ENCODE results near the gene PPARD. TPM values are rescaled to one million over a fixed set of nuclear protein-coding genes. Genes with fewer than 3 reads are reported as not detected.

PPARD gene
- polyA plus RNA-seq, 2 of the 4 experiments (the other 2 are of a cell fraction) = 3.8 to 5.9 TPM

GRCh38 chr6:35312076-35312800, 30.1 kb upstream of the PPARD start:
- Histone ChIP-seq H3K4me2 (no peak overlapping the region), H3K4me3 (no peak overlapping the region), H3K9me3 (no peaks in the 10 kb centered on the region), H3K27ac (no peak overlapping the region), H3K4me1 (no peaks in the 10 kb centered on the region)
- POLR2A ChIA-PET = no interaction called here
- WGBS (ENCODE audit: missing lambda C conversion rate) = 68% methylated on average over 9 of the region's 19 CpGs
- FAIRE-seq (no peak), DNase-seq (ENCODE audit: low read depth in 1 of 2, low spot score in 1 of 2) (no peak), ATAC-seq (no peak)
- CTCF ChIA-PET = no interaction called here
- no peak for TF ChIP-seq TFCP2L1 (CRISPR knock-in tag; IDR thresholded peaks at IDR 0.05)
- TF ChIP-seq EP300 (IDR thresholded peaks at IDR 0.05) = no peak
- no peak for TF ChIP-seq BHLHE40 (IDR thresholded peaks at IDR 0.05; ENCODE audit: low read depth, low read length)
- no peak for TF ChIP-seq RAD21 (conservative IDR thresholded peaks at IDR 0.05 in 1 of 2, IDR thresholded peaks at IDR 0.05 in 1 of 2)
- TF ChIP-seq PHF8 (IDR thresholded peaks at IDR 0.05; ENCODE audit: borderline replicate concordance, low read depth) = no peak
- no peak for TF ChIP-seq RNF2 (IDR thresholded peaks at IDR 0.05; ENCODE audit: borderline replicate concordance, low read depth)
- TF ChIP-seq POLR2A (IDR thresholded peaks at IDR 0.05; ENCODE audit: low read length) = no peak
- no peak for TF ChIP-seq ESRRA (IDR thresholded peaks at IDR 0.05; ENCODE audit: borderline replicate concordance, low read length)
- TF ChIP-seq NFE2L2 (conservative IDR thresholded peaks at IDR 0.05; ENCODE audit: low read length) = no peak
- no peak for TF ChIP-seq CTCF (IDR thresholded peaks at IDR 0.05)
- TF ChIP-seq HOXB13 (CRISPR knock-in tag; IDR thresholded peaks at IDR 0.05; ENCODE audit: low read depth) = no peak
- TF ChIP-seq MAX (IDR thresholded peaks at IDR 0.05) = no peak
- no peak for TF ChIP-seq MYC (IDR thresholded peaks at IDR 0.05; ENCODE audit: borderline replicate concordance, low read length)
- TF ChIP-seq POLR2AphosphoS2 (conservative IDR thresholded peaks at IDR 0.05; ENCODE audit: low read length) = no peak
- TF ChIP-seq ZNF302 (CRISPR knock-in tag; IDR thresholded peaks at IDR 0.05) = no peak

- H3K27ac ChIP-seq = no peak overlapping the region
- ChIA-PET POLR2A (no interaction called here), CTCF (no interaction called here)
- WGBS (ENCODE audit: missing lambda C conversion rate) = 44% methylated on average over 2 of the region's 2 CpGs
- H3K9me3 ChIP-seq = no peaks in the 10 kb centered on the region
- FAIRE-seq = no peak
- no peak overlapping the region for H3K4me3 ChIP-seq
- no peak for ATAC-seq
- no peaks in the 10 kb centered on the region for H3K4me1 ChIP-seq
- no peak for DNase-seq (ENCODE audit: low read depth in 1 of 2, low spot score in 1 of 2)
- H3K4me2 ChIP-seq = no peak overlapping the region
- TF ChIP-seq TFCP2L1 (CRISPR knock-in tag; IDR thresholded peaks at IDR 0.05) (no peak), PHF8 (IDR thresholded peaks at IDR 0.05; ENCODE audit: borderline replicate concordance, low read depth) (no peak), ESRRA (IDR thresholded peaks at IDR 0.05; ENCODE audit: borderline replicate concordance, low read length) (no peak), RNF2 (IDR thresholded peaks at IDR 0.05; ENCODE audit: borderline replicate concordance, low read depth) (no peak), GATA3 (IDR thresholded peaks at IDR 0.05; ENCODE audit: borderline replicate concordance) (no peak)
These were observed 29.6 kb upstream of the PPARD start for GRCh38 chr6:35312807-35313206.

- WGBS (ENCODE audit: missing lambda C conversion rate) = 91% methylated on average over 5 of the region's 28 CpGs
- H3K4me2 ChIP-seq = peak overlapping the region; percentile 81
- ATAC-seq (peak; percentile 54 to 65), DNase-seq (ENCODE audit: low read depth in 1 of 2, low spot score in 1 of 2) (no peak), FAIRE-seq (no peak)
- H3K4me3 ChIP-seq = peak overlapping the region; percentile 49
- TF ChIP-seq E2F6 (IDR thresholded peaks at IDR 0.05; ENCODE audit: borderline replicate concordance, low read depth) = peak; percentile 51; the same call in 1 of the 2 replicates
- TF ChIP-seq MYC (IDR thresholded peaks at IDR 0.05; ENCODE audit: borderline replicate concordance, low read length) = no peak
- TF ChIP-seq MAFK (IDR thresholded peaks at IDR 0.05; ENCODE audit: partially characterized antibody) = no peak
- no peak for TF ChIP-seq HDAC2 (IDR thresholded peaks at IDR 0.05)
- TF ChIP-seq CBX2 (IDR thresholded peaks at IDR 0.05; ENCODE audit: borderline replicate concordance, low read depth) = no peak
- ChIA-PET CTCF (interaction anchor here (0.8 to 1.1 kb wide), 6 partner anchors 10 to 49 kb away, joined by 3 to 6 read pairs (median 3); no protein-coding TSS in a partner anchor), POLR2A (interaction anchor here (0.6 to 1.1 kb wide), 2 partner anchors 58 to 355 kb away, joined by 4 to 5 read pairs; partner anchors contain the start of gene ZNF76)
- H3K9me3 ChIP-seq = no peaks in the 10 kb centered on the region
- H3K27ac ChIP-seq = peak overlapping the region; percentile 23 to 83; a peak in 4 of 6 replicates
- H3K4me1 ChIP-seq = peaks cover 4% of the 10 kb centered on the region; the same call in 1 of the 3 replicates
These were observed 24.7 kb upstream of the PPARD start for GRCh38 chr6:35317483-35318195.
